MM.1S (cell line): ENCODE measurements around the gene ZCWPW2.

Source experiments
- DNase-seq: peaks from one replicate; pipeline ENCODE4 v3.0.0-alpha.2; 2015
- H2AFZ ChIP-seq: fragments of 300-600 bp; sonication (generic); 2 replicates; pipeline ENCODE4 v1.6.0; 2016; ENCODE audit warnings: antibody characterized with exemption, low read length
- H3F3A ChIP-seq: fragments of 300-600 bp; sonication (generic); 2 replicates; pipeline ENCODE4 v1.6.1; 2016; ENCODE audit warnings: mild to moderate bottlenecking, antibody characterized with exemption, low read length, moderate library complexity, mixed read lengths; ENCODE audit not compliant: insufficient read depth
- H3K27ac ChIP-seq: fragments of 300-600 bp; sonication (generic); 2 replicates; pipeline ENCODE4 v1.5.1; 2016; ENCODE audit warnings: mild to moderate bottlenecking, low read length
- H3K27me3 ChIP-seq: fragments of 300-600 bp; sonication (generic); replicated peaks from 2 replicates; pipeline ENCODE4 v1.6.0; 2016; ENCODE audit warnings: low read length; ENCODE audit not compliant: insufficient read depth
- H3K36me3 ChIP-seq: fragments of 300-600 bp; sonication (generic); replicated peaks from 2 replicates; pipeline ENCODE4 v1.6.1; 2016; ENCODE audit warnings: mild to moderate bottlenecking, low read length, mixed read lengths; ENCODE audit not compliant: insufficient read depth
- H3K4me1 ChIP-seq: fragments of 300-600 bp; sonication (generic); 2 replicates; pipeline ENCODE4 v1.6.1; 2016; ENCODE audit warnings: low read length, mixed read lengths
- H3K4me2 ChIP-seq: fragments of 300-600 bp; sonication (generic); 2 replicates; pipeline ENCODE4 v1.6.0; 2016; ENCODE audit warnings: low read depth, low read length
- H3K4me3 ChIP-seq: fragments of 300-600 bp; sonication (generic); 2 replicates; pipeline ENCODE4 v1.5.1; 2016; ENCODE audit warnings: low read length, mixed read lengths
- H3K79me2 ChIP-seq: fragments of 300-600 bp; sonication (generic); 2 replicates; pipeline ENCODE4 v1.6.1; 2016; ENCODE audit warnings: mixed run types, low read length, mixed read lengths
- H3K9ac ChIP-seq: fragments of 300-600 bp; sonication (generic); 2 replicates; pipeline ENCODE4 v1.6.1; 2016; ENCODE audit warnings: low read length, mixed read lengths
- H3K9me2 ChIP-seq: fragments of 300-600 bp; sonication (generic); replicated peaks from 2 replicates; pipeline ENCODE4 v1.6.1; 2016; ENCODE audit warnings: mild to moderate bottlenecking, low read length, mixed read lengths; ENCODE audit not compliant: insufficient read depth
- H3K9me3 ChIP-seq: fragments of 300-600 bp; sonication (generic); replicated peaks from 2 replicates; pipeline ENCODE4 v1.6.1; 2016; ENCODE audit warnings: mild to moderate bottlenecking, low read length, mixed read lengths; ENCODE audit not compliant: insufficient read depth
- H4K20me1 ChIP-seq: fragments of 300-600 bp; sonication (generic); 2 replicates; pipeline ENCODE4 v1.6.1; 2016; ENCODE audit warnings: mild to moderate bottlenecking, low read length, moderate library complexity, mixed read lengths; ENCODE audit not compliant: insufficient read depth
- CTCF ChIP-seq: fragments of 300-600 bp; sonication (generic); IDR thresholded peaks from 2 replicates; pipeline ENCODE4 v1.5.1; 2016; ENCODE audit warnings: antibody characterized with exemption, low read length, mixed read lengths
- EZH2 ChIP-seq: fragments of 300-600 bp; sonication (generic); optimal IDR thresholded peaks from 2 replicates; pipeline ENCODE3; 2017; ENCODE audit warnings: low read depth, mild to moderate bottlenecking, antibody characterized with exemption, low read length, mixed read lengths
- EZH2phosphoT487 ChIP-seq: fragments of 300-600 bp; sonication (generic); IDR thresholded peaks from 2 replicates; pipeline ENCODE4 v1.6.1; 2018; ENCODE audit warnings: antibody characterized with exemption, low read length

The ZCWPW2 gene

GRCh38 chr3:28326458-28326926, 22.0 kb upstream of the ZCWPW2 start:
- no peak overlapping the region for H3K9ac ChIP-seq
- H3K9me3 ChIP-seq: no peaks in the 10 kb centered on the region
- peak overlapping the region; percentile 53 for H3K4me2 ChIP-seq
- no peaks in the 10 kb centered on the region for H3K27me3 ChIP-seq
- peak overlapping the region; percentile 72; the same call in 1 of the 2 replicates for H3K27ac ChIP-seq
- H3K4me3 ChIP-seq: no peak overlapping the region
- H3K4me1 ChIP-seq: peaks cover 28% of the 10 kb centered on the region
- H4K20me1 ChIP-seq: no peaks in the 10 kb centered on the region
- peak; percentile 89 for DNase-seq
- no peaks in the 10 kb centered on the region for H3K9me2 ChIP-seq
- no peak overlapping the region for H2AFZ ChIP-seq
- no peaks in the 10 kb centered on the region for H3K79me2 ChIP-seq
- H3F3A ChIP-seq: peaks cover 14% of the 10 kb centered on the region
- H3K36me3 ChIP-seq: 0 out of 2 replicates have a peak, but pooled peaks cover 3% of the 10 kb centered on the region
- no peak for TF ChIP-seq EZH2
- TF ChIP-seq EZH2phosphoT487: no peak
- no peak for TF ChIP-seq CTCF

GRCh38 chr3:28328188-28329151, 20.1 kb upstream of the ZCWPW2 start:
- no peaks in the 10 kb centered on the region for H3K79me2 ChIP-seq
- H3K4me2 ChIP-seq: no peak overlapping the region
- no peak overlapping the region for H3K9ac ChIP-seq
- H3K4me3 ChIP-seq: no peak overlapping the region
- H3K36me3 ChIP-seq: 0 out of 2 replicates have a peak, but pooled peaks cover 2% of the 10 kb centered on the region
- no peak overlapping the region for H2AFZ ChIP-seq
- H3K9me3 ChIP-seq: no peaks in the 10 kb centered on the region
- peaks cover 14% of the 10 kb centered on the region for H3F3A ChIP-seq
- peak; percentile 46 for DNase-seq
- no peaks in the 10 kb centered on the region for H4K20me1 ChIP-seq
- no peaks in the 10 kb centered on the region for H3K9me2 ChIP-seq
- H3K4me1 ChIP-seq: peaks cover 28% of the 10 kb centered on the region
- no peak overlapping the region for H3K27ac ChIP-seq
- TF ChIP-seq EZH2phosphoT487 (no peak), CTCF (peak; percentile 61), EZH2 (no peak)
- no peaks in the 10 kb centered on the region for H3K27me3 ChIP-seq

- Histone ChIP-seq H3K9me3 (no peaks in the 10 kb centered on the region), H2AFZ (no peak overlapping the region), H3K36me3 (peaks cover 4% of the 10 kb centered on the region; the same call in 1 of the 2 replicates), H3K4me2 (no peak overlapping the region), H3K9ac (no peak overlapping the region), H3K27ac (no peak overlapping the region), H3K4me3 (no peak overlapping the region), H3K4me1 (no peaks in the 10 kb centered on the region), H3K79me2 (no peaks in the 10 kb centered on the region), H3F3A (no peaks in the 10 kb centered on the region), H4K20me1 (no peaks in the 10 kb centered on the region), H3K27me3 (no peaks in the 10 kb centered on the region), H3K9me2 (no peaks in the 10 kb centered on the region)
- peak; percentile 25 for TF ChIP-seq CTCF
- TF ChIP-seq EZH2phosphoT487: no peak
- no peak for DNase-seq
These were observed 14.0 kb upstream of the ZCWPW2 start for GRCh38 chr3:28334552-28334951.
